GOT3 (cell line): ENCODE results near the gene ATP12A.

Source experiments
- DNase-seq: peaks from one replicate; lab custom pipeline; 2025; ENCODE audit warnings: mixed read lengths; lab: John Stamatoyannopoulos, UW

The ATP12A gene

GRCh38 chr13:24663586-24663985, 16.6 kb upstream of the ATP12A start:
- DNase-seq: no peak

GRCh38 chr13:24664726-24665409, 15.3 kb upstream of the ATP12A start:
- no peak for DNase-seq

DNA sequence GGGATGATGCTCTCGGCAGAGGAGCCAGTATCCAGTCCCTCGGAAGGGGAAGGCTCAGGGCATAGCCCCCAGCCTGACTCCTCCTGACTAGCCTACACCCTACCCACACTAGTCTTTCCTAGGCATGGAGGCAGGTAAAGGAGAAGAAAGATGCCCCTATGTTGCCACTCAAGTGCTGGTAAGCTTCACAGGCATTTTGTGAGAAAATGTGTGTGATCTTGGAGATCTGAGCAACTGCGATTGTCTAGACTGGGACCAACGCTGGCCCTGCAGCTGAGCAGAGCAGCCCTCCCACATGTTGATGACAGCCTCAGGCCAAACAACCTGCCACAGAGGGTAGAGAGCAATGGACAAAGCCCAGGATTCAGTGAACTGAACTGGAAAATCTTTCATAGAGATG, 11.7 kb upstream of the ATP12A start:
- DNase-seq: no peak

DNA sequence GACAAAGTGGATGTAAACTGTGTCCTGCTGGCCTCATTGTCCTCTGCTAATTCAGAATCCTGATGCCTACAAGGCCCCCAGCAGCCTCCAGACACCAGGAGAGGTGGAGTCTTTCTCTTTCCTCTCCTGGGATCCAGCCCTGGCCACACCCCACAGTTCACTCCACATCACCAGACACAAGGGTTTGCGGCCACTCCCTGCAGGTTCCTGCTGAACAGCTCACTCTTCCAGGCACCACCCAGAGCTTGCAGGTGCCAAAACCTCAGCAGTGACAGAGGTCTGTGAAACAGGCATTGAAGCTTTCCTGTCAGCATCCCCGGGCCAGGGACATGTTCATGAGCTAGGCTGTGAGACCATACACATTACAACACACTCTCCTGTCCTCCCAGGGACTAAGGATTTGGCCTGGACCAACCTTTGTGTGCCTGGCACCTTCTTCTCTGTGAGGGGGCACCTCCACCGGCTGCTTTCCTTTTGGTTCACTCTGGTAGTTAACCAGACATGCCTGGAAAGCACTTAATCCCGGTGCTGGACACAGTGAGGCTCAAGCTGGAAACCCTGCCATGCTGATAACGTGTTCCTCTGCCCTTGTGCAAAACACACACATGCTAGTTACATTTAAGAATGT, 11.1 kb upstream of the ATP12A start:
- DNase-seq: no peak

DNA sequence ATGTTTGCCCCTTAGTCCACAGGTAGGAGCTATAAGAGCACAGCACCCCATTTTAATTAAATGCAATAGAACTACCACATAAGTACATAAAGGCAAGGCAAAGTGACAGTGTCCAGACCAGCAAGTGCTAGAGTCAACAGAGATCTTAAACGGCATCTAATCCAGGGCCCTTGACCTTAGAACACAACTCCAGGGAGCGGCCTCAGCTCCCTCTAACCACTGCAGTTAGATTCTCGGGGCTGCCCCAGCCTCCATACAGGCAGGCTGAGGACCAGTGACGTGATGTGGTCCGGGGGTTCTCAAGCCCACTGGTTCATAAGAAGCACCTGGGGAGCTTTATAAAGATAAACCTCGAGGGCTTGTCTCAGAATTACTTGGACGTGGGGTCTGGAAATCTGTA, 10.0 kb upstream of the ATP12A start:
- no peak for DNase-seq

DNA sequence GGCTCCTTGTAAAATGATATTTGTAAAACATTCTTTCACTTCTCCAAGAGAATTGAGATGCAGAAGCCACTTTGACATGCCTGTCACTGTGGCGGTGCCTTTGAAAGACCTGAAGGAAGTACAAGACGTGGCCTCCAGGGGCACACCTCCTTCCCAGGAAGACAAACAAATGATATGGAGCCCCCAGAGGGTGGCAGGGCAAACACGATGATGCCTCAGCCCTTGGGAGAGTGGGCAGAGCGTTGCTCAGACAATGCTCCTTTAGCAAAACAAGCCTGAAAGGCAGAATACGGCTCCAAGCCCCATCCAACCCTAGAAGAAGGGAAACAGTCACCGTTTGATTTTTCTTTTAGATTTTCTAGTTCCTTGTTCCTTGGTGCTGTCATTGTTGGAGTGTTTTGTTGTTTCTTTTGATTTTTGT, 9.2 kb upstream of the ATP12A start:
- DNase-seq: no peak

GRCh38 chr13:24671386-24672113, 8.7 kb upstream of the ATP12A start:
- DNase-seq: peak; percentile 38

DNA sequence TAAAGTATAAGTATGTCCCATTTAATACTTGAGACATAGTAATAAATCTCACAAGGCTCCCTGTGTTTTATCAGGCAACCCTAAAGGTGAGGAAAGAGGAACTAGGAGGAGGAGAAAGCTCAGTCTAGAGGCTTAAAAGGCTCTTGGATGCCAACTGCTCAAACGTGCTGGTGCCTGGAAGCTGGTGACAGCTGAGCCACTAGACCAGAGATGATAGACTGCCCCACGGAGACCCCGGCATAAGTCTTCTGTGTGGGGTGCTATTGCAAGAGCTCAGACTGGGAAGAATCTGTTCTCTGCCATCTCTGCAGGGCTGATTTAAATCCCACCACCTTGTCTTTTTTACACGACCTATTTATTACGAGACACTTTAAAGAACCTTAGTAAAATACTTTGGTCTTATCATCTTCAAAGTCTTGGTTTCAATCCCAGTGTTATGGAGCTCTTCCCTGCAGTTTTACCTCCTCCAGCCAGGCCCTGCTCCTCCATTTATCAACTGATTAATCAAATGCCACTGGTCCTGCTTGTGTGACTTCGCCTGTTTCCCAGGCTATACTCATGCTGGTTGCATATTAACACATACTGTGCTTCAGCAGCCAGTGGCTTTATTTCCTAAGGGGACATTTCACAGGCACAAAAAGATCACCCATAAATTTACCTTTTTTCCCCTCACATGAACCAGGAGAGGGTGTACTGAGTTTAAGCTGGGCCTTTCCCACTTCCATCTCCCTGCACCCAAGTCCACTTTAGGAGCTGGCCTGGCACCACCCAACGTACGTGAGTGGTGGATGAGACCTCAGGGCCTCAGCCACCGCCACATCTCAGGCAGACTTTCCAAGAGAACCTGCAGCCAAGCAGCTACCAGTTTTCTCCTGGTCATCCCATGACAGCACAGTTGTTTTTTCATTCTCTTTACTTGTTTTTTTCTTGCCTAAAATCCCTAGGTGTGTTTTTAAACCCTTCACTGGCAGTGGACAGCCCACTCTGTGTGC, 7.8 kb upstream of the ATP12A start:
- no peak for DNase-seq

- DNase-seq: no peak
Observed at GRCh38 chr13:24675806-24676570, 4.2 kb upstream of the ATP12A start.

DNA sequence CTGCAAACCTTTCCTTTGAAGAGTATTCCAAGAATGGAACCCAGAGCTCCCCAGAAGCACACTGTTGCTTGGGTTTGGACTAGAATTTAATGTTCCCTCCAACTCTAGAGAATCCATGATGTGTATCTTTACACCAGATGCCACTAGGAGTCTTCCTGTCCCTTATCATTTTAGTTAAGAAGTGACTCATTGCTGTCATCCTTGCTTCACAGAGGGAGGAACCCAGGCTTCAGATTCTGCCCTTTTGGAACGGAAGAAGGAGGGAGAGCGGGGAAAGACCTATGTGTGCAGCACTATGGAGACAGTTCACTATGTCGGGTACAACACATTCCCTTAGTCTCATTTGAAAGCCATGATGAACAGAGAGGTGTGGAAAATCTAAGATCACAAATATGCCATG, 2.1 kb upstream of the ATP12A start:
- DNase-seq: no peak

GRCh38 chr13:24679686-24680085, 522 bp upstream of the ATP12A start:
- DNase-seq: no peak

- no peak for DNase-seq
Observed at GRCh38 chr13:24680921-24681604, 855 bp downstream of the ATP12A start.

DNA sequence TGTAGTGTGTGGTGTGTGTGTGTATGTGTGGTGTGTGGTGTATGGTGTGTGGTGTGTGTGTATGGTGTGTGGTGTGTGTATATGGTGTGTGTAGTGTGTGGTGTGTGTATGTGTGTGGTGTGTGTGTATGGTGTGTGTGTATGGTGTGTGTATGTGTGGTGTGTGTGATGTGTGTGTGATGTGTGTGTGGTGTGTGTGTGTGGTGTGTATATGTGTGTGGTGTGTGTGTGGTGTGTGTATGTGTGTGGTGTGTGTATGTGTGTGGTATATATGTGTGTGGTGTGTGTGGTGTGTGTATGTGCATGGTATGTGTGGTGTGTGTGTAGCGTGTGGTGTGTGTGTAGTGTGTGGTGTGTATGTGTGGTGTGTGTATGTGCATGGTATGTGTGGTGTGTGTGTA, 1.7 kb downstream of the ATP12A start:
- DNase-seq: no peak

DNA sequence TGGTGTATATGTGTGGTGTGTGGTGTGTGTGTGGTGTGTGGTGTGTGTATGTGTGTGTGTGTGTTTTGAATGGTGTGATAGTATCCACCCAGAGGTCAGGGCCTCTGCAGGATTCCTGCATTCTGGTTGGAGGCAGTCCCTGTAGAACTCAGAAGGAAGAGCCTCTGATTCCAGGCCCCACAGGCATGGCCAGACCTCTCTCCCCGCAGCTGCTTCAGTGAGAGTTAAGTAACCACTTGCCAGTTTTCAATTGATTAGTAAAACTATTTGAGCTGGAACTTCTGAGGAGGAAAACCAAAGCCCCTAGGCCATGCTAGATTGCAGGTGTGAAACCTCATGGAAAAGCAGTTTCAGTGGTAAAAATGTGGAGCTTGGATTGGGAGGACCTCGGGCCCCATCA, 2.1 kb downstream of the ATP12A start:
- no peak for DNase-seq

DNA sequence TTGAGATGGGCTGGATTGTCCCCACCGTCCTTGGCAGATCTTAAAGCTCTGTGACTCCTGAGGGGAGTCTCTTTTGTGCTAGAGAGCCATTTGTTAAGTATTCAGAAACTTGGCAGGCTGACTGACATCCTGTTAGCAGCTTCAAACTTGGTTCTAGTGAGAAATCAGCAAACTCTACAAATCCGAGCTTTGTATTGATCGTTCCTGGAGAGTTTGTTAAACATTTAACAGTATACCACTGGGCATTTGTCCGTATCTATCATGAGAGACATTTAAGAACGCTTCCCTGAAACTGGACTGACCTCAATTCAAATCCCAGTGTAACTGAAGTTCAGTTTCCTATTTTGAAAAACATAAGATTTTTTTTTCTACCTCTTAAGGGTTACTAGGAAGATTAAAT, 3.1 kb downstream of the ATP12A start:
- no peak for DNase-seq

DNA sequence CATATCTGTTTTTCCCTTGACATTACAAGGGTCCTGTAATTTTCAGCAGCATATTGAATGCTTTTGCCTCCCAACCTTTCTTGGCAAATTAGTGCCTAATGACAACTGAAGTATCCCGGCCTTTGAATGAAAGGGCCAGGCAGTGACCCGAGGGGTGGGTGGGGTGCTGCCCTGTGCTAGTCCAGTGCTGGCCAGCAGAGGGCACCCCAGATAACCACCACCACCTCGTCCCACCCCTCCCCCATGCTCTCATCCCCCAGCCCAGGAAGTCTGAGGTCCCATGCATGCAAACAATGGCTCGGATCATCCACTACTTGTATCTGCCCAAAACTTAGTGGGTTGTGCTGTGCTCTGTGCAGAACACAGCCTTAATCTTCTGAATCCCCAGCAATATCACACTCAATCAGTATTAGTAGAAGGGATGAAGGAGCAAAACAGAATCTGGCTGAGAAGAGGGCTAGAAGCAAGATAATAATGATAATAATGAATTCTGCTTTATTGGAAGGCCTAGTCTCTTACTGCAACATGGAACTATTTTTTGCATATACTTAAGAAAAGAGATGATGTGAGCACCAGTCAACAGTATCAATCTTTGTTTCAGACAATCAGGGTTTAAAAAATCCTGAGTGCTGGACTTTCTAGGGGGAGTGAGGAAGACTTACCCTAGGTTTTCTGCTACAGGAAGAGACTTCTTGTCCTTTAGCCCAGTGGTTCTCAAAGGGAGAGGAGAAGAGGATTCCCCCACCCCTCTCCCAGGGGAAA, 3.8 kb downstream of the ATP12A start:
- DNase-seq: peak; percentile 19

DNA sequence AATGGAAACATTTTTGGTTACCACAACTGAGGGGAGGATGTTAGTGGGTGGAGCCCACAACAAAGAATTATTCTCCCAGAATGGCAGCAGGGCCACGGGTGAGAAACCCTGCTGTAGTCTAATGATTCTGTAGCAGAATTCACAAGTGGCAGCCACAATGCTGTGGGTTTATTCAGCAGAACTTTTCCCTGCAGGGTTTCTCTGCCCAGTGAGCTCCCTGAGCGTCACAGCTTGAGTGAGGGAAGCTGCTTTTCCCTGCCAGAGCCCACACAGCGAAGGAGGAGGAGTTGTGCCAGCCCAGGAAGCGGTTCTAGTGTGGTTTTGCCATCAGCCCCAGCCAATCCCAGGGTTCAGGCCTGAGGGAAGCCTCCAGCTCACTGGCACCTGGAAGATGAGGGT, 4.4 kb downstream of the ATP12A start:
- DNase-seq: no peak

DNA sequence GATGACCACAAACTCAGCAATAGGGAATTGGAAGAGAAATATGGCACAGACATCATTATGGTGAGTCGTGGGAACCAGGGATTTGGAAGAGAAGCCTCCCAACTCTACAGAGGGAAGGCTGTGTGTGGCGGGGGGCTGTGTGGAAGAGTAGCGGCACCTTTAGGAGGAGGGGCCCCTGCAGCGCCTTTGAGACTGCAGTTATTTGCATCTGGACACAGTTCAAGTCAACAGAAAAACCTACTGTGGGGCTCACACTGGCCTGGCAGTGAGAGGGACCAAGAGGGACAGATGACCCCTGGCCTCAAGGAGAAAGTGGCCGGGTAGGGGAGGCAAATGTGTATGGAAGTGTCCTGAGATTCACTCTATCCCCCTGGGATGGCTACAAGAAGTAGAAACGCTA, 5.1 kb downstream of the ATP12A start:
- no peak for DNase-seq

DNA sequence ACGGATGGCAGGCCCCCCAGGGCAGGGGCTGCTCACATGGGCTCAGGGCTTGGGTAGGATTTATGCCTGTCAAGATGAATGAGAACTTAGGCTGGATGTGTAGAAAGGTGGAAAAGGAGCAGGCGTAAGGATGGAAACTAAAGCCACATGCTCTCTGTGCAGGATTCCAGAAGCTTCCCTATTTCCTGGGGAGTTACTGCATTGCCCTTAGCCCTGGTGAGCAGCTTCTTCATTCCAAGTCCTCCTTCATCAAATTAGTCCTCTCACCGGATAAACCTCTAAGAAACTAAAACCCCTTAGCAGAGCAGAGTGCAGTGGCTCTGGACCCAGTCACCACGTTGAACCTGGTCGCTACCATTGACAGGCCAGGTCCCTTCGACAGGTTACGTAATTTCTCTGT, 7.4 kb downstream of the ATP12A start:
- DNase-seq: no peak

- DNase-seq: no peak
Observed at GRCh38 chr13:24688111-24688510, 7.9 kb downstream of the ATP12A start.
